Muscle layer of colon (tissue), 2 donors: ENCODE results near the gene M1AP.
A peak's percentile ranks its signal among the peaks of the same experiment; 100 is the strongest.

Source experiments
- H3K27ac ChIP-seq: one replicate; pipeline ENCODE4 v1.7.0; 2013; ENCODE audit warnings: low read depth, mild to moderate bottlenecking, low read length, moderate library complexity
- H3K27me3 ChIP-seq, 2 donors: one replicate each; pipeline ENCODE4 v1.7.0; 2013; ENCODE audit warnings: low read length in 2 of 2, mild to moderate bottlenecking in 2 of 2; ENCODE audit not compliant: insufficient read depth in 2 of 2, control insufficient read depth in 1 of 2
- H3K36me3 ChIP-seq: one replicate; pipeline ENCODE4 v1.7.0; 2013; ENCODE audit warnings: mild to moderate bottlenecking, low read length; ENCODE audit not compliant: insufficient read depth
- H3K4me1 ChIP-seq: one replicate; pipeline ENCODE4 v1.7.0; 2013; ENCODE audit warnings: mild to moderate bottlenecking, low read length; ENCODE audit not compliant: insufficient read depth
- H3K4me3 ChIP-seq, 2 donors: one replicate each; pipeline ENCODE4 v1.7.0; 2013; ENCODE audit warnings: low read length in 2 of 2, low read depth in 1 of 2, mild to moderate bottlenecking in 1 of 2, moderate library complexity in 1 of 2
- H3K9ac ChIP-seq: one replicate; pipeline ENCODE4 v1.7.0; 2013; ENCODE audit warnings: low read length
- H3K9me3 ChIP-seq: one replicate; pipeline ENCODE4 v1.7.0; 2013; ENCODE audit warnings: mild to moderate bottlenecking, low read length
- donor health status: abdominal sarcoma.
- donor health status: Adenocarcinoma of cecum.

Gene M1AP

DNA sequence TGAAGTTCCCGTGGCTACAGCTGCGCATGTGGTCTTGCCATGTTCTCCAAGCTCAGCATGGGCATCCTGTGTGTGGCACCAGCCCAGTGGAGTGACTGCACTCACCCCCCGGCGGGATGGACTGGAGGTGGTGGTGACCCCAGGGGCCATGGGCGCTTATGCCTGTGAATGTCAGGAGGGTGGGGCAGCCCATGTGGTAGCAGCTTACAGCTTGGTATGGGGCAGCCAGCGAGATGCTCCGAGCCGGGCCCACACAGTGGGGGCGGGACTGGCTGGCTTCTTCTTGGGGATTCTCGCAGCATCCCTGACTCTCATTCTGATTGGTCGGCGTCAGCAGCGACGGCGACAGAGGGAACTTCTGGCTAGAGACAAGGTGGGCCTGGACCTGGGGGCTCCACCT lies 31.5 kb upstream of the M1AP start:
- H3K36me3 ChIP-seq: peaks cover 20% of the 10 kb centered on the region
- no peaks in the 10 kb centered on the region for H3K27me3 ChIP-seq
- no peaks in the 10 kb centered on the region for H3K9me3 ChIP-seq
- H3K9ac ChIP-seq: no peak overlapping the region
- no peak overlapping the region for H3K4me3 ChIP-seq
- no peaks in the 10 kb centered on the region for H3K4me1 ChIP-seq
- no peak overlapping the region for H3K27ac ChIP-seq

DNA sequence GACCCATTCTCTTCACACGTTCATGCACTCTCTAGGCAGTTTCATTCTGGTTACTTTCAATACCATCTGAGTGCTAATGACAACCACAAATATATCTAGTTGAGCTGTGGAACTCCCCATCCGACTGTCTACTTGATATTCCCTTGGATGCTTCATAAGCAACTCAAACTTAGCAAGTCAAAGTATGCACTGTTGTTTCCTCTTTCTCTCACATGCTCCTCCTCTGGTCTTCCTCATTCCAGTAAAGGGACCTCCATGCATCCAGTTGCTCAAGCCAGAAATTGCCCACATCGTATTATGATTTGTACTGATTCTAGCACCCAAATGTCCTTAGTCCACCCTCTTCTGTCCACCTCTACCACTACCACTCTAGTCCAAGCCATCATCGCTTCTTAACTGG lies 28.2 kb upstream of the M1AP start:
- Histone ChIP-seq H3K27ac (no peak overlapping the region), H3K36me3 (peaks cover 23% of the 10 kb centered on the region), H3K4me3 (no peak overlapping the region), H3K9me3 (no peaks in the 10 kb centered on the region), H3K9ac (no peak overlapping the region), H3K27me3 (no peaks in the 10 kb centered on the region), H3K4me1 (no peaks in the 10 kb centered on the region)

GRCh38 chr2:74675090-74675489 lies 27.0 kb upstream of the M1AP start:
- Histone ChIP-seq H3K27me3 (no peaks in the 10 kb centered on the region), H3K27ac (no peak overlapping the region), H3K9me3 (no peaks in the 10 kb centered on the region), H3K36me3 (peaks cover 23% of the 10 kb centered on the region), H3K4me1 (no peaks in the 10 kb centered on the region), H3K4me3 (no peak overlapping the region), H3K9ac (no peak overlapping the region)

DNA sequence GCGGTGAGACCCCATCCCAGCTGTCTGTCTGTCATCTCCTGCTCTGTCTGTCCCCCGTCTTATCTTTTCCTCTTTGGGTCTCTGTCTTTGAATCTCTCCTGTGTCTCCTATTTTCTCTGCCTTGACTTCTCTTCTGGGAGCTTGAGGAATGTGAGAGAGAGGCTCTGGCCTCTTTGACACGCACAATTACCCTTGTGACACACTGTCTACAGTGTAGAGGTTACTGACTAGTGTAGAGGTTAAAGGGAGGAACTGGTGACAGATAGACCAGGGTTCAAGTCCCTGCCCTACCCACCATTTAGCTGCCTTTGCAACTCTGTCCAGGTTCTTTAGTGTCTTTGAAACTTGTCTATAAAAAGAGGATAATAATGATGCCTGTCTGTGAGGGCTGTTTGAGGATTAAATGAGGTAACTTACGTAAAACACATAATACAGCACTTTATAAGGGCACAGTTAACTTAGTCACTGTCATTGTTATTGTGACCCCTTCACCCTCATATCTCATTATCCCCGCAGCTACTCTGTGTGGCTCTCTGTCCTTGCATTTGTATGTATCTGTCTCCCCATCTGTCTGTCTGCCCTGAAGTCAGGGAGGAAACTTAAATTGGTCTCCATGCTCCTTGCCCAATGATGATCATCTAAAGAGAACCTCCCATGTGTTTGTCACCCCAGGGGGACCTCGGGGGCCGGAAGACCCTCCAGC lies 25.8 kb upstream of the M1AP start:
- H3K4me3 ChIP-seq: no peak overlapping the region
- no peaks in the 10 kb centered on the region for H3K27me3 ChIP-seq
- H3K4me1 ChIP-seq: no peaks in the 10 kb centered on the region
- no peak overlapping the region for H3K27ac ChIP-seq
- peaks cover 23% of the 10 kb centered on the region for H3K36me3 ChIP-seq
- H3K9ac ChIP-seq: no peak overlapping the region
- no peaks in the 10 kb centered on the region for H3K9me3 ChIP-seq

GRCh38 chr2:74671479-74671878 lies 23.3 kb upstream of the M1AP start:
- no peaks in the 10 kb centered on the region for H3K9me3 ChIP-seq
- peaks cover 22% of the 10 kb centered on the region for H3K36me3 ChIP-seq
- no peak overlapping the region for H3K9ac ChIP-seq
- no peak overlapping the region for H3K4me3 ChIP-seq
- no peaks in the 10 kb centered on the region for H3K4me1 ChIP-seq
- H3K27ac ChIP-seq: no peak overlapping the region
- H3K27me3 ChIP-seq: no peaks in the 10 kb centered on the region

GRCh38 chr2:74670263-74670662 lies 22.1 kb upstream of the M1AP start:
- Histone ChIP-seq H3K9me3 (no peaks in the 10 kb centered on the region), H3K27ac (no peak overlapping the region), H3K4me1 (no peaks in the 10 kb centered on the region), H3K9ac (no peak overlapping the region), H3K4me3 (no peak overlapping the region), H3K36me3 (peaks cover 10% of the 10 kb centered on the region), H3K27me3 (no peaks in the 10 kb centered on the region)

- Histone ChIP-seq H3K27ac (no peak overlapping the region), H3K9me3 (no peaks in the 10 kb centered on the region), H3K36me3 (no peaks in the 10 kb centered on the region), H3K27me3 (no peaks in the 10 kb centered on the region), H3K4me1 (no peaks in the 10 kb centered on the region), H3K4me3 (no peak overlapping the region), H3K9ac (no peak overlapping the region)
These were observed 20.0 kb upstream of the M1AP start for GRCh38 chr2:74668087-74668486.

DNA sequence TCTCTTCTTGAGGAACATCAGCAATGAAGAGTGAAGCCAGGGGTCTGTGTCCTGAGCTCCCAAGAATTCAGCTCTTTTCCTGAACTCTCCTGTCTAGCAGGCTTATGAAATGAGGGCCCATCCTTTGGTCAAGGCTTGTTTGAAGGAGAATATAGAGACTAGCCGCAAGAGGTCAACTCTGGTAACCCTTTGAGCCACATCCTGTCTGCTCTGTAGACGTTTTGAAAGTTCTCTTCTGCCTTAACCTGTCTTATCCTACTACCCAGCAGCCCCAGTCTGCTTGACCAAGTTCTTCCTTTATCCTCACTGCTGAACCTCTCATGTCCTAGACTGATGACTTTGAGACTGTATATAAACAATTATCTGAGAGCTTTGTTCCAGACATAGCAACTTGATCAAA lies 11.3 kb upstream of the M1AP start:
- Histone ChIP-seq H3K9ac (no peak overlapping the region), H3K27ac (no peak overlapping the region), H3K9me3 (no peaks in the 10 kb centered on the region), H3K4me1 (peaks cover 9% of the 10 kb centered on the region), H3K27me3 (no peaks in the 10 kb centered on the region), H3K4me3 (no peak overlapping the region), H3K36me3 (peaks cover 4% of the 10 kb centered on the region)

- H3K27ac ChIP-seq: no peak overlapping the region
- peaks cover 4% of the 10 kb centered on the region for H3K36me3 ChIP-seq
- peaks cover 11% of the 10 kb centered on the region for H3K4me1 ChIP-seq
- no peak overlapping the region for H3K4me3 ChIP-seq
- H3K9me3 ChIP-seq: no peaks in the 10 kb centered on the region
- no peaks in the 10 kb centered on the region for H3K27me3 ChIP-seq
- no peak overlapping the region for H3K9ac ChIP-seq
These were observed 10.4 kb upstream of the M1AP start for GRCh38 chr2:74658516-74658915.

- Histone ChIP-seq H3K9ac (no peak overlapping the region), H3K36me3 (peaks cover 4% of the 10 kb centered on the region), H3K27me3 (no peaks in the 10 kb centered on the region), H3K4me1 (peaks cover 13% of the 10 kb centered on the region), H3K9me3 (no peaks in the 10 kb centered on the region), H3K4me3 (no peak overlapping the region), H3K27ac (no peak overlapping the region)
These were observed 7.4 kb upstream of the M1AP start for GRCh38 chr2:74655579-74655978.

DNA sequence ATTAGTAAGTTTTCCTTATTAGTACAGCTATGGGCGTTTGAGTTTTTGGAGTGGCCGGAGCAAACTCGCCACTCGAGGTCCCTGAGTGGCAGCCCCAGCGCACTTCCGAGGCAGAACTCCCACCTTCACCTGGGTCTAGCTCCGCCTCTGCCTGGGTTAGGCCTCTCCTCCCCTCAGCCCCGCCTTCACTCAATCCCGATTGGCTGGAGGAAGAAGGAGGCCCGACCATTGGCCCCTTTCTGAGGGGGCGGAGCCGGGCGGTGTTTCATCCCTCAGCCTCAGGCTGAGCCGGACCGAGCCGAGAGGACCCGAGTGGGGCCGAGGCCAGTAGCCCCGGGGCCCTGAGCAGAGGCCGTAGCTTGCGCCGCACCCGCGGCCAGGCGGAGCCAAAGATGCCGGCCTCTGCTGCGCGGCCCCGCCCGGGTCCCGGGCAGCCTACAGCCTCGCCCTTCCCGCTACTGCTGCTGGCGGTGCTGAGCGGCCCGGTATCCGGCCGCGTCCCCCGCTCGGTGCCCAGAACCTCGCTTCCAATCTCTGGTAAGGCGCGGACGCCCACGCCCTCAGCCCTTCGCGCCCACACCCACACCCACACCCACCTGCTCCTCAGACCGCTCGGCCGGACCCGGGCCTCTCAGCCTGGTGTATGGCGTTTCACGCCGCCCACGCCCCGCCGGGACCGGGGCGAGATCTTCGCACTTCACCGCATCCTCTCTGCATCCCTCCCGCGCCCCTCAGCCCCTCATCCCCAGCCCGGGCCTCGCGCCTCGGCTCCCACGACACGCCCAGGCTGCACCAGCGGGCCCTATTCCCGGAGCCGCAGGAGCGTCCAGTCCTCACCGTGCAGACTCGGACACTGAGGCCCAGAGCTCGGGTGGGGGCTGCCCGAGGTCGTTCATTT lies 6.1 kb upstream of the M1AP start, which contains the start of gene SEMA4F:
Gene SEMA4F, plus strand, starts transcription at position 263 of the 898 bp plus-strand sequence. Its CDS starts 130 bp downstream, at position 393.
- Histone ChIP-seq H3K36me3 (peaks cover 4% of the 10 kb centered on the region), H3K9me3 (no peaks in the 10 kb centered on the region), H3K4me3 (peak within 1 kb of the TSS; percentile 51 to 76), H3K27me3 (peaks cover 0 to under 1% of the 10 kb centered on the region in 2 donors), H3K4me1 (peaks cover 13% of the 10 kb centered on the region), H3K9ac (peak within 1 kb of the TSS; percentile 44), H3K27ac (peak within 1 kb of the TSS; percentile 6)
